ENCODE measurements around the gene SLC35F5.

GRCh38 chr2:113703386-113704299 is 52.8 kb downstream of the SLC35F5 start:
- no peak for TF ChIP-seq POLR2A (IDR thresholded peaks at IDR 0.05; ENCODE audit: low read depth, low read length)
- no peak for TF ChIP-seq TAF1 (IDR thresholded peaks at IDR 0.05; ENCODE audit: borderline replicate concordance, low read depth, low read length)
- no peak for TF ChIP-seq POLR2AphosphoS5 (IDR thresholded peaks at IDR 0.05; ENCODE audit: low read depth, low read length)

Measured in GM12892 (cell line).